ENCODE results near the gene TAS2R40.
"Not testable (repeated sequence)": the region's sequence is repeated elsewhere in the genome, so short reads cannot be mapped to it uniquely, and the experiment has no call there.

TAS2R40 gene

DNA sequence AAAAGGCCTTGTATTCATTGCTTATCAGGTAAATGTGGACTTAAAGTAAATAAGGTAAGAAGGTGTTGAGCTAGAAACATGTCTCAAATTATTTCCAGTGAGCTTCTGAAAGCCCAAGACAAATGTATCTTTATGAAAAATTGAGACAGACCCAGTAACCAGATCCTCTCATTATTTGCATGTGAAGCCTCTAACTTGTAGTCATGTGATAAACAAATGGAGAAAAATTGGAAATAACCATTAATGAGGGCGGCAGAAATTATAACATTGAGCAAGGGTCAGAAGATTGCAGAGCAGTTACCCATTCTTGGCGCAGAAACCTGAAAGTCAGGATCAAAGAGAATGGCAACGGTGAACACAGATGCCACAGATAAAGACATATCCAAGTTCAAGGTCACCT is at the start of gene TAS2R40:
TSS of gene TAS2R40 (plus strand) at position 301 of the 400 bp plus-strand sequence. CDS start at position 343, 42 bp downstream.
- H3K27ac ChIP-seq (ENCODE audit: low read length) = no peak within 1 kb of the TSS
- no peak within 1 kb of the TSS for H3K4me3 ChIP-seq (ENCODE audit: low read length)
- H3K27me3 ChIP-seq (ENCODE audit: insufficient read depth, low read length) = no peaks in the 10 kb centered on the region
- H3K9me3 ChIP-seq (ENCODE audit: insufficient read depth, low read depth, low read length) = no peaks in the 10 kb centered on the region
- H3K4me1 ChIP-seq (ENCODE audit: insufficient read depth, low read length) = no peaks in the 10 kb centered on the region
- H3K9ac ChIP-seq (ENCODE audit: low read depth, low read length) = no peak within 1 kb of the TSS
- H3K36me3 ChIP-seq (ENCODE audit: insufficient read depth, low read depth, low read length) = no peaks in the 10 kb centered on the region

DNA sequence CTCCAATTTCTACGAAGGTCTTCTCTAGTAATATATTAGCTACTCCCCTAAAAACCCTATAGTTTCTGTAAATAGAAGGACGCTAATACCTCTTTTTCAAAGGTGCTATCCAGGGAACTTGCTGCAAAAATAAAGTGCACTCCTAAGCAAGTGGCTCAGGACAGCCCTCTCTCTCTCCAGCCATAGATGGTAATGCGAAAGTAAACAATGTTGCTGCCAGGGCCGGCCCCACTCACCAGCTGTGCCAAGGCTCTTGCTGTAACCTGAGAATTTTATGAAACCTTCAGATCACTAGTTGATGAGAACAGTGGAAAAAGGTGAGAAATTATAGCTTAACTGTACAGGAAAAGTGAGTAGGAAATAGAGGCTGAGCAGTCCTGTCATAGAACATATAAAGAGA is 49.5 kb upstream of the TAS2R40 start:
- Histone ChIP-seq H3K27ac (ENCODE audit: low read length) (no peak overlapping the region), H3K4me3 (ENCODE audit: low read length) (no peak overlapping the region)

DNA sequence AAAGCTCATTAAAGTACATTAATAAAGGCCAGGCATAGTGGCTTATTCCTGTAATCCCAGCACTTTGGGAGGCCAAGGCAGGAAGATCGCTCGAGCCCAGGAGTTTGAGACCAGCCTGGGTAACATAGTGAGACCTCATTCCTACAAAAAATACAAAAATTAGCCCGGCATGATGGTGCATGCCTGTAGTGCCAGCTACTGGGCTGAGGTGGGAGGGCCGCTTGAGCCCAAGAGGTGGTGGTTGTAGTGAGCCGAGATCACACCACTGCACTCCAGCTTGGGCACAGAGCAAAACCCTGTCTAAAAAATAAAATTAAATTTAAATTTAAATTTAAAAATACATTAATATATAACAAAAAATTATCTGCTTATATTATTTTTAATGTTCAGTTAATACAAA is 45.7 kb upstream of the TAS2R40 start:
- H3K9ac ChIP-seq (ENCODE audit: low read depth, low read length) = no peak overlapping the region
- H3K4me1 ChIP-seq (ENCODE audit: insufficient read depth, low read length) = no peaks in the 10 kb centered on the region
- no peak overlapping the region for H3K27ac ChIP-seq (ENCODE audit: low read length)
- peaks cover 10% of the 10 kb centered on the region for H3K9me3 ChIP-seq (ENCODE audit: insufficient read depth, low read depth, low read length)
- H3K36me3 ChIP-seq (ENCODE audit: insufficient read depth, low read depth, low read length) = no peaks in the 10 kb centered on the region
- no peaks in the 10 kb centered on the region for H3K27me3 ChIP-seq (ENCODE audit: insufficient read depth, low read length)
- H3K4me3 ChIP-seq (ENCODE audit: low read length) = no peak overlapping the region

More for the DNA sequence above, 49.5 kb upstream of the TAS2R40 start:
- H3K9me3 ChIP-seq (ENCODE audit: insufficient read depth, low read depth, low read length) = peaks cover 10% of the 10 kb centered on the region
- no peaks in the 10 kb centered on the region for H3K4me1 ChIP-seq (ENCODE audit: insufficient read depth, low read length)
- no peaks in the 10 kb centered on the region for H3K36me3 ChIP-seq (ENCODE audit: insufficient read depth, low read depth, low read length)
- no peak overlapping the region for H3K9ac ChIP-seq (ENCODE audit: low read depth, low read length)
- no peaks in the 10 kb centered on the region for H3K27me3 ChIP-seq (ENCODE audit: insufficient read depth, low read length)

DNA sequence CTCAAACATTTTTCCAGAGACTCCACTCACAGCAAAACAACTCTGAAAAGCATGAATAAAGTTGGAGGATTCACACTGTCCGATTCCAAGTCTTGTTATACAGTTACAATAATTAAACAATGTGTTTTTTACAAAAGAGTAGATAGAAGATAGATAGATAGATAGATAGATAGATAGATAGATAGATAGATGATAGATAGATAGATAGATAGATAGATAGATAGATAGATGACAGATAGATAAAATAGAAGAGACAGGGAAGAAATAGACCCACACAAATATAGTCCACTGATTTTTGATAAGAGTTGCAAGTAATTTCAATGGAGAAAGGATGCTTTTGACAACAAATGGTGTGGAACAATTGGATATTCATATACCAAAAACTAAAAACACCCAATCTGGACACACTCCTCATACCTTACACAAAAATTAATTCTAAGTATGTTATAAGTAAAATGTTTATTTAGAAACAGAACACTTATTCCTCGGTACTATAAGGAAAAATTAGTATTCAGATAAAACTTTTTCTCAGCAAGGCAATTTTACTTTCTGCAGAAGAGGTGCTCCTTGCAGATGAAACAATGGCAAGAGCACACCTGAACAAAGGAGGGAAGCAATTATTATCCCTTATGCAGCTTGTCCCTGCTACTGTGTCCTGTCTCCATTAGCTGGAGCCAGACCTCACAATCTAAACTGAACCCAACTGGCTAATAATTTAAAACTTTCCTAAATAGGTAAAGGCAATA is 44.3 kb upstream of the TAS2R40 start:
- Histone ChIP-seq H3K27ac (ENCODE audit: low read length) (no peak overlapping the region), H3K4me1 (ENCODE audit: insufficient read depth, low read length) (no peaks in the 10 kb centered on the region), H3K9ac (ENCODE audit: low read depth, low read length) (no peak overlapping the region), H3K27me3 (ENCODE audit: insufficient read depth, low read length) (no peaks in the 10 kb centered on the region), H3K9me3 (ENCODE audit: insufficient read depth, low read depth, low read length) (peaks cover 10% of the 10 kb centered on the region), H3K36me3 (ENCODE audit: insufficient read depth, low read depth, low read length) (no peaks in the 10 kb centered on the region), H3K4me3 (ENCODE audit: low read length) (no peak overlapping the region)

DNA sequence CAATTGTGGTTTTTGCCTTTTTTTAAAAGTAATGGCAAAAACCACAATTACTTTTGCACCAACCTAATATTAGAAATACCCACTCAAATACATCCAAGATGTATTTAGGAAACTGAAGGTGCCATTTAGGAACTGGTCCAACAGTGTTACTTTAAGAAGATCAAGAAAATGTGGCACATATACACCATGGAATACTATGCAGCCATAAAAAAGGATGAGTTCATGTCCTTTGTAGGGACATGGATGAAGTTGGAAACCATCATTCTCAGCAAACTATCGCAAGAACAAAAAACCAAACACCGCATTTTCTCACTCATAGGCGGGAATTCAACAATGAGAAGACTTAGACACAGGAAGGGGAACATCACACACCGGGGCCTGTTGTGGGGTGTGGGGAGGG is 41.1 kb upstream of the TAS2R40 start:
- H3K27me3 ChIP-seq (ENCODE audit: insufficient read depth, low read length); H3K9ac ChIP-seq (ENCODE audit: low read depth, low read length); H3K27ac ChIP-seq (ENCODE audit: low read length); H3K4me3 ChIP-seq (ENCODE audit: low read length); H3K36me3 ChIP-seq (ENCODE audit: insufficient read depth, low read depth, low read length); H3K4me1 ChIP-seq (ENCODE audit: insufficient read depth, low read length): not testable (repeated sequence)
- peaks cover 10% of the 10 kb centered on the region for H3K9me3 ChIP-seq (ENCODE audit: insufficient read depth, low read depth, low read length)

DNA sequence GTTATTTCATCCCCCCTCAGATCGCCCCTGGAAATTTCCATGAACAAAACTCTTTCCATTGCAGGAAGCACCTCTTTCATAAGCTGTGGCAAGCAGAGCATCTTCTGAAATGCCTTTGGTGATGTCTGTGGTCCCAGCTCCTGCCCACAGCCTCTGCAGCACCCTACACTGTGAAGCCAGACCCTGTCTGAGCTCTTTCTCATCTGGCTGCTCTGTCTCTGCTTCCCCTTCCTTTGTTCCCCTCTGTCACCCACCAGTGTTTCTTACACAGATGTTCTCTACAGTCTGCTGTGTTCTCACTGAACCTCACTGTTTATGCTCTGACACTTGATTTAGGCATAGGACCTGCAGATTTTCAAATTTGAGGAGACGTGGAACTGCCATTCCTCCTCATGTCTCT is 40.5 kb upstream of the TAS2R40 start:
- no peaks in the 10 kb centered on the region for H3K36me3 ChIP-seq (ENCODE audit: insufficient read depth, low read depth, low read length)
- H3K27ac ChIP-seq (ENCODE audit: low read length) = no peak overlapping the region
- no peaks in the 10 kb centered on the region; the same call in 1 of the 2 replicates for H3K4me1 ChIP-seq (ENCODE audit: insufficient read depth, low read length)
- no peak overlapping the region for H3K4me3 ChIP-seq (ENCODE audit: low read length)
- no peaks in the 10 kb centered on the region for H3K27me3 ChIP-seq (ENCODE audit: insufficient read depth, low read length)
- H3K9me3 ChIP-seq (ENCODE audit: insufficient read depth, low read depth, low read length) = peaks cover 10% of the 10 kb centered on the region
- H3K9ac ChIP-seq (ENCODE audit: low read depth, low read length) = no peak overlapping the region

DNA sequence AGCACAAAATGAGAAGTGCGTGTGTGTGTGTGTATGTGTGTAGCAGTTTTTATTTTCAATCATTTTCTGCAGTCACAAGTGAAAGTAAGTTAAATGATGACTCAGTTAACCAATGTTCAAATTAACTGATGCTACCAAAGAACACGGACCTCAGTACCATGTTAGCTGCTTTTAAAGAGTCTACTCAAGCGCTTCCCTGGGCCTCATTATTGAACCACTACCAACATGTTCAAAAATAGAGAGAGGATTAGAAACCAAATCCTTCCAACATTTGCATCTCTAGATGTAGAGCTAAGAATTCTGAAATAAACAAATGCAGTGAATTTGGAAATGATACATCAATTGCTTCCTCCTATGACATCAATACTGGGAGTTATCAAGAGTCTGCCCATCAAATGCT is 38.8 kb upstream of the TAS2R40 start, which contains the start of gene TAS2R39:
TSS of gene TAS2R39 (plus strand) at position 396 of the 400 bp plus-strand sequence. CDS start at position 396, 0 bp downstream.
- H3K4me3 ChIP-seq (ENCODE audit: low read length) = no peak within 1 kb of the TSS
- H3K9me3 ChIP-seq (ENCODE audit: insufficient read depth, low read depth, low read length) = peaks cover 3% of the 10 kb centered on the region
- no peaks in the 10 kb centered on the region for H3K36me3 ChIP-seq (ENCODE audit: insufficient read depth, low read depth, low read length)
- H3K4me1 ChIP-seq (ENCODE audit: insufficient read depth, low read length) = no peaks in the 10 kb centered on the region; the same call in 1 of the 2 replicates
- no peak within 1 kb of the TSS for H3K27ac ChIP-seq (ENCODE audit: low read length)
- no peaks in the 10 kb centered on the region for H3K27me3 ChIP-seq (ENCODE audit: insufficient read depth, low read length)
- no peak within 1 kb of the TSS for H3K9ac ChIP-seq (ENCODE audit: low read depth, low read length)

DNA sequence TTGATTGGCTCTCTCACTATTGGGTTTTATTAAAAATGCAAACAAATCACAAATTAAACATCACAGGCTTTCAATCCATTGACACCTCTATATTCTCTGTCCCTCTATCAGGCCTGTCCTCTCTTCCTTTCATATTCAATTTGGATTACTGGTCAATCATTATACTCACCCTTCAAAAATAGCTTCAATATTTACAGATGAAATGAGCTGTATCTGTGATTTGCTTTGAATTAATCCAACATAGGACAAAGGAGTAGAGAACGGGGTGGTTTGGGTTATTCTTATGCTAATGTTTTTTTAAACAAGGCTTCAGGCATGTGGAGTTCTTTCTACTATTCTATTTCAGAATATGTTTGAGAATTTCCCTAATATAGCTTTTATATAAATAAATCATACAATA is 36.3 kb upstream of the TAS2R40 start:
- Histone ChIP-seq H3K36me3 (ENCODE audit: insufficient read depth, low read depth, low read length) (no peaks in the 10 kb centered on the region), H3K27me3 (ENCODE audit: insufficient read depth, low read length) (no peaks in the 10 kb centered on the region), H3K9ac (ENCODE audit: low read depth, low read length) (no peak overlapping the region), H3K4me1 (ENCODE audit: insufficient read depth, low read length) (no peaks in the 10 kb centered on the region; the same call in 1 of the 2 replicates), H3K4me3 (ENCODE audit: low read length) (no peak overlapping the region), H3K9me3 (ENCODE audit: insufficient read depth, low read depth, low read length) (no peaks in the 10 kb centered on the region), H3K27ac (ENCODE audit: low read length) (no peak overlapping the region)

DNA sequence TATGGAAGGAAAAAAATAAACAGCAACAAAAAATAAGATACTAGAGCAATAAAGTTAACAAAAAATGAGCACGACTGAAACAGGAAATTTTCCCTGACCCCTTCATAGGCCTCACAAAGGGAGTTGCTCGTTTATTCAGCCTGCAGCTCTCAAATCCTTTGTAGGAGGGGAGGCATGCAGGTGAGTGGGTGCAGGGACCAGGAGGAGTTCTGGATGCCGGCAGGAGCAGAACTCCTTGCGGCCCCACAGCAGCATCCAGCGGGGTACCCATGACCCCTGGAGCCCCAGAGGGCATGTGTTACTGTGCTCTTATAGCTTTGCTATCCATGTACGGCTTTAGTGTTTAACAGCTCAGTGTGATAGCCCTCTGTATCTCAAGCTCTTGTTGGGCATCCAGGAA is 32.8 kb upstream of the TAS2R40 start:
- no peaks in the 10 kb centered on the region for H3K9me3 ChIP-seq (ENCODE audit: insufficient read depth, low read depth, low read length)
- H3K27ac ChIP-seq (ENCODE audit: low read length) = no peak overlapping the region
- H3K4me3 ChIP-seq (ENCODE audit: low read length) = no peak overlapping the region
- no peaks in the 10 kb centered on the region for H3K27me3 ChIP-seq (ENCODE audit: insufficient read depth, low read length)
- H3K9ac ChIP-seq (ENCODE audit: low read depth, low read length) = no peak overlapping the region
- no peaks in the 10 kb centered on the region; the same call in 1 of the 2 replicates for H3K4me1 ChIP-seq (ENCODE audit: insufficient read depth, low read length)
- no peaks in the 10 kb centered on the region for H3K36me3 ChIP-seq (ENCODE audit: insufficient read depth, low read depth, low read length)

DNA sequence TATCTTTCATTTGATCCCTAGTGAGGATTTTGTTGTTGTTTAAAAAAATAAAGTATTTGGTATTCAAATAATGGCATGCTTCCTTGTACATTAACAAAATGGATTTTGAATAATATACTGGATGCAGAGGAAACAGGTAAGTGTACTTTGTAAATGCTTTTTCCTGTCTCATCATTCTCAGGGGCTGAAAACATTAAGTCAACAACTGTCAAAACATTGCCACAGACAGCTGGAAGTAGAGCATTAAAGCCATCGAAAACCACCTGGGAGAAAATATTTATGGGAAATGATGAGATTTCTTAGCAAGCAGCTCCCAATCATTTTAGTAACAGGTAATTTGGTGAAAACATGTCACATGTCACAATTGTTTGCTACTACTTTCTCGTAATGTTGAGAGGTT is 28.0 kb upstream of the TAS2R40 start:
- H3K4me1 ChIP-seq (ENCODE audit: insufficient read depth, low read length) = no peaks in the 10 kb centered on the region
- no peaks in the 10 kb centered on the region for H3K9me3 ChIP-seq (ENCODE audit: insufficient read depth, low read depth, low read length)
- no peak overlapping the region for H3K27ac ChIP-seq (ENCODE audit: low read length)
- no peak overlapping the region for H3K4me3 ChIP-seq (ENCODE audit: low read length)
- H3K27me3 ChIP-seq (ENCODE audit: insufficient read depth, low read length) = no peaks in the 10 kb centered on the region
- no peaks in the 10 kb centered on the region for H3K36me3 ChIP-seq (ENCODE audit: insufficient read depth, low read depth, low read length)
- no peak overlapping the region for H3K9ac ChIP-seq (ENCODE audit: low read depth, low read length)

DNA sequence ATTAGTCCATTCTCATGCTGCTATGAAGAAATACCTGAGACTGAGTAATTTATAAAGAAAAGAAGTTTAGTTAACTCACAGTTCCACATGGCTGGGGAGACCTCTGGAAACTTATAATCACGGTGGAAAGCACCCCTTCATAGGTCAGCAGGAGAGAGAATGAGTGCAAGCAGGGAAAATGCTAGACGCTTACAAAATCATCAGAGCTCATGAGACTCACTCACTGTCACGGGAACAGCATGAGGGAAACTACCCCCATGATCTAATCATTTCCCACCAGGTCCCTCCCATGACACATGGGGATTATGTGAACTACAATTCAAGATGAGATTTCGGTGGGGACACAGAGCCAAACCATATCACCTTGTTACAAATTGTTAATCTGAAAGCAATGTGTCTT is 22.8 kb upstream of the TAS2R40 start:
- Histone ChIP-seq H3K27me3 (ENCODE audit: insufficient read depth, low read length) (no peaks in the 10 kb centered on the region), H3K4me3 (ENCODE audit: low read length) (no peak overlapping the region)

DNA sequence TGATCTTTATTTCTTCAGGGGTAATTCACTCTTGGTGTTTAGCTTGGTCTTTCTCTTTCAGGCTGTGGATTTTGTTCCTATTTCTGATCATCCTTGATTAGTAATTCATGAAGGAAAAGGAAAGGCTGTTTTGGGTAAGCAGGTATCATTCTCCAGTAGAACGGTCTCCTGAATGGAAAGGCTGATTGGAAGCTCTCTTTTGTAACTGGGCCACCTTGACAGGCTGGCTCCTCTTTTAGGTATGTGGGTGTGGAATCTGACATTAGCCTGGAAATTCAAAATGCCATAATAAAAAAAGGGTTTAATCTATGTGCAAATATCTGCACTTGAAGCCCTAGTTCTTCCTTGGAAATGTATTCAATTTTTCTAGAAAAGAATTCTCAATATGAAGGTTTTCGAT is 19.7 kb upstream of the TAS2R40 start:
- Histone ChIP-seq H3K9ac (ENCODE audit: low read depth, low read length) (no peak overlapping the region), H3K9me3 (ENCODE audit: insufficient read depth, low read depth, low read length) (no peaks in the 10 kb centered on the region), H3K4me3 (ENCODE audit: low read length) (no peak overlapping the region), H3K36me3 (ENCODE audit: insufficient read depth, low read depth, low read length) (no peaks in the 10 kb centered on the region), H3K4me1 (ENCODE audit: insufficient read depth, low read length) (0 out of 2 replicates have a peak, but pooled peaks cover 4% of the 10 kb centered on the region), H3K27ac (ENCODE audit: low read length) (no peak overlapping the region), H3K27me3 (ENCODE audit: insufficient read depth, low read length) (no peaks in the 10 kb centered on the region)

More for the DNA sequence above, 22.8 kb upstream of the TAS2R40 start:
- Histone ChIP-seq H3K27ac (ENCODE audit: low read length) (no peak overlapping the region), H3K4me1 (ENCODE audit: insufficient read depth, low read length) (no peaks in the 10 kb centered on the region), H3K9me3 (ENCODE audit: insufficient read depth, low read depth, low read length) (no peaks in the 10 kb centered on the region), H3K36me3 (ENCODE audit: insufficient read depth, low read depth, low read length) (no peaks in the 10 kb centered on the region), H3K9ac (ENCODE audit: low read depth, low read length) (no peak overlapping the region)

Data from iPS-20b (cell line).